GM19238 (cell line): Measurements from ENCODE around the gene TCF15.

Experiments used
- DNase-seq: peaks from one replicate; pipeline ENCODE4 v3.0.0; 2011; ENCODE audit warnings: low spot score; ENCODE audit not compliant: insufficient read length

The TCF15 gene, protein sequence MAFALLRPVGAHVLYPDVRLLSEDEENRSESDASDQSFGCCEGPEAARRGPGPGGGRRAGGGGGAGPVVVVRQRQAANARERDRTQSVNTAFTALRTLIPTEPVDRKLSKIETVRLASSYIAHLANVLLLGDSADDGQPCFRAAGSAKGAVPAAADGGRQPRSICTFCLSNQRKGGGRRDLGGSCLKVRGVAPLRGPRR

GRCh38 chr20:610130-611046, at the start of gene TCF15:
TSS of gene TCF15 (minus strand) at chr20:610309. CDS start at chr20:610237, 72 bp downstream.
- no peak for DNase-seq

DNA sequence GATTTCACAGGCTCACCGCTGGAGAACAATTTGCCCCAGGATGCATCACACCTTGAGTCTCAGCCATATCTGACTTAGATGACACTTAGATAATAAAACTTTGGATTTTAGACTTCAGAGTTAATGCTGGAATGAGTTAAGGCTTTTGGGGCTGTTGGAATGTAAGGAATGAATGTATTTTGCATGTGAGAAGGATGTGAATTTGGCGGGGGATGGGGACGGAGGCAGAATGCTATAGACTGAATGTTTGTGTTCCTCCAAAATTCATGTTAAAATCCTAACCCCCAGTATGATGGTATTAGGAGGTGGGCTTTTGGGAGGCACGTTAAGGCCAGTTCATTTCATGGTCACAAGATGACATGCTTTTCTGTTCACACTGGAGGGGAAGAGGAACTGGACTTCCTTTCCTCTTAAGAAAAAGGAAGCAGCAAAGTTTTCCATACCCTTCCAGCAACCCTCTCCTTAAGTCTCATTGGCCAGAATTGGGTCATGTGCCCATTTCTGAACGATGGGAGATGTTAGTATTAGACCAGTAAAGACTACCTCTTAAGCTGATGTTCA, 48.7 kb upstream of the TCF15 start:
- DNase-seq = no peak

GRCh38 chr20:658202-658601, 48.1 kb upstream of the TCF15 start:
- no peak for DNase-seq

GRCh38 chr20:655726-656624, 45.9 kb upstream of the TCF15 start:
- no peak for DNase-seq

- DNase-seq = no peak
These were observed 44.3 kb upstream of the TCF15 start for GRCh38 chr20:654417-654750.

GRCh38 chr20:653590-654416, 43.7 kb upstream of the TCF15 start:
- DNase-seq = no peak

DNA sequence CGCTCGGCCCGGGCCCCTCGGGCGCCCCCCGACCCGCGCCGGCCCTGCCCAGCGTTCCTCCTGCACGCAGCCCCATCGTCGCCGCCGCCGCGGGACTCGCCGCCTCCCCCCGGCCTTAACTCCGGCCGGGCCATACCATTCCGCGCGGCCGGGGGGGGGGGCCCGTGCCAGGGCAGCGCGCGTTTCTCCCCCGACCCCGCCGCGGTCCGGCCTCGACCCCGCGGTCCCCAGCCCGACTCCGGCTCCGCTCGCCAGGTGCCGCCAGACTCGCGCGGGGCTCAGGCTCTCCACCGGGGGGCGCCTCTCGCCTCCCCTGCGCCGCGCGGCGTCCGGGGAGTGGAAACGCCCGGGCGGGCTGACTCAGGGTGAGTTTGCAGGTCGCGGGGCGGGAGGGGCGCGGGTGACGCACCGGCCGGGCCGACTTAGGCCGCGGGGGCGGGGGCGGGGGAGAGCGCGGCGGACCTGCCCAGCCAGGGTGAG, 43.0 kb upstream of the TCF15 start, which contains the start of gene SRXN1:
TSS of gene SRXN1 (minus strand) at position 91 of the 480 bp plus-strand sequence. CDS start at position 76, 15 bp downstream.
- peak; percentile 92 for DNase-seq

DNA sequence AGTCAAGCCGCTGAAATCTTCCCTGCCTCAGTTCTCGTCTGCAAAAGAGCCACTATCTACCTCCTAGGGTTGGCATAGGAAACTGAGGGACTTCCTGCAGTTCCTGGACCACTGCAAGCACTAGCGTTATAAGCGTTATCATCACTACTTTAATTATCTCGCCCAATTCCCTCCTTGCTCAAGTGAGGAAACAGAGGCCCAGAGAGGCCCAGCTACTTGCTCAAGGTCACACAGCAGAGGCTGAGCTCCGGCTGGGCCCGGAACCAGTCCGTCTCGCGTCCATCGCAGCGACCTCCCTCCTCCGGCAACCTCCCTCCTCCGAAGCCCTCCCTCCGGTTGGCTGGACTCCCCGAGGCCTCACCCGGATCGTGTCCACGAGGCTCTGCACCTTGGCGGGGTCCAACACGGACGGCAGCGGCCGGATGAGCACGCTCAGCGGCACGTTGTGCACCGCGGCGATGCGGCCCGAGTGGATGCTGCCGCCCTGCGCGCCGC, 42.6 kb upstream of the TCF15 start:
- DNase-seq = no peak

- DNase-seq = no peak
These were observed 41.9 kb upstream of the TCF15 start for GRCh38 chr20:651713-652614.

DNA sequence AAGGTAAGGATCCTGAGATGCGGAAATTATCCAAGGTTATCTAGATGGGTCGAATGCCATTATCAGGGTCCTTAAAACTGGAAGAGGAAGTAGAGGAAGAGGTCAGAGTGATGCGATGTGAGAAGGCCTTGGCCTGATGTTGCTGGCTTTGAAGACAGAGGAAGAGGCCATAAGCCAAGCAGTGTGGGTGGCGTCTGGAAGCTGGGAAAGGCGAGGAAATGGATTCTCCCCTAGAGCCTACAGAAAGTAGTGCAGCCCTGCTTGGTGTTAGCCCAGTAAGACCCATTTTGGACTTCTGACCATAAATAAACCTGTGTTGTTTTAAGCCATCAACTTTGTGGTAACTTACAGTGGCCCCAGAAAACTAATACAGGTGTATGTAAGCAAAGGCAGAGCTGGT, 40.8 kb upstream of the TCF15 start:
- no peak for DNase-seq

GRCh38 chr20:650281-650680, 40.2 kb upstream of the TCF15 start:
- DNase-seq = no peak

DNA sequence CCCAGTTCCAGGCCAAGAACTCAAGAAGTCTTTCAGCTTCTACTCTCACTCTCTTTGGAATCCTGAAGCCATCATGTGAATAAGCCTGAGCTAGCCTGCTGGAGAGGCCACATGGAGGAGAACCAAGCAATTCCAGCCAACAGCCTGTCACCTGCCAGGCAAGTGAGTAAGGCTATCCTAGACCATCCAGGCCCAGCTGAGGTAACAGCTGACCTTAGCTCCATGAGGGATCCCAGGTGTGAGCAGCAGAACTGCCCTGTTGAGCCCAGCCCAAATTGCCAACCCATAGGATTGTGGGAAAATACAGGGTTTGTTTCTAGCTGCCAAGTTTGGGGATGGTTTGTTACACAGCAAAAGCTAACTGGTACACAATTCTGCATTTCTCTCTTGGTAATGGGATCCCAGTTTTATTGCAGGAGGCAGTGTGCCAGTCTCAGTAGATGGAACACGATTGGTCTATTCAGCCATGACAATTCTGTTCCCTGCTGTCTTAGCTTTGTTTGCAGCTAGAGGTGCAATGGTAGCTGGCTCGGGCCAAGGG, 37.4 kb upstream of the TCF15 start:
- no peak for DNase-seq

DNA sequence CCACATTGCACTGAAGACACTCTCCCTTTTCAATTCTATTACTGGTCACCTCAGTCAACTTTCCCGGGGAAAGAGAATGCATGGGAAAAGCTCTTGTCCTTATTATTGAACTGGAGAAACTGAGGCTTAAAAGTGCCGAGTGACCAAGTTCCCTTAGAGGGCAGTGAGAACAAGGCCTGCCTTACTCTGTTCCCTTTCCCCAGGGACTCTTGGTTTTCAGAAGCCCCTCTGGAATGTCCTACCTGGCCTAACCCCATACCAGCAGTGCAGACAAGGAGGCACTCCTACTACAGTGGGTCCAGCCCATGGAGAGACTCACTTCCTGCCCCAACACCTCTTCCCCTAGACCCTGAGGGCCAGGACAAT, 36.7 kb upstream of the TCF15 start:
- DNase-seq = no peak

- no peak for DNase-seq
These were observed 36.2 kb upstream of the TCF15 start for GRCh38 chr20:646107-646867.

DNA sequence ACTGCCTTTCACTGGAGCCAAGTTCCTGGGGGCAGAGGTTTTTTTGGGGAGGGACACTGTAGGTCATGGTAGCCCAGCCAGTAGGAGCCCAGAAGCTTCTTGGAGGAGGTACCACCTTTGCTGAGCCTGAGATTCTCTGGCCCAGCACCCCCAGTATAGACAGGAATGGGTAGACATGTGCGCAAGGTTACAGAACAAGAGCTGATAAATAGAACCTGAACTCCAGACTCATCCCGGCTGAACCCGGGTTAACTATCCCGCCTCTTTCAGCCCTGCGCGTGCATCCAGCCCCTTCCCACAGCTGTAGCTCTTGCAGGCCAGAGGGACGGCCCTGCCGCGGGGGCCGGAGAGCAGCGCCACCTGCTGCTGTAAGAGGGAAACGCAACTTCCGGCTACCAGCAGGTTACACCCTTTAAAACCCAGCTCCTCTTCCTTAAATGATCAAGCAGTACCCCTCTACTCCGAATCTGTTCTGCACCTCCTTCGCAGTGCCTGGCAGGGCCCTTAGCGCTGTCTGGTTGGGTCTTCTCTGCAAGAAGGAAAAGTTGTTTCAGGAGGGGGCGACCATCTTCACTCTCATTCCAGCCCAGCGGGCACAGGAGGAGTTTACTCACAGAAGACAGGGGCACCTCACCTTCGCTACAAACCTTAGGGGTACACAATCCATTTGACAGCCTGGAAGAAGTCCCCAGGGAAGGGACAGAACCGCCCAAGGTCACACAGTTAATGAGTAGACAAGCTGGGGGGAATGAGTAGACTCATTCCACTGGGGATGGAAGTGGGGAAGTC, 35.4 kb upstream of the TCF15 start:
- peak; percentile 90 for DNase-seq

- no peak for DNase-seq
These were observed 34.7 kb upstream of the TCF15 start for GRCh38 chr20:644692-645317.
